Fibroblast of pulmonary artery (primary cell): Measurements from ENCODE around the gene SLC32A1.

Experiments
- DNase-seq: peaks from one replicate; pipeline ENCODE4 v3.0.0-alpha.2; 2010; ENCODE audit warnings: low read depth
- H3K4me3 ChIP-seq: replicated peaks from 2 replicates; pipeline ENCODE4 v1.5.1; 2011; ENCODE audit warnings: low read depth, mild to moderate bottlenecking, control low read depth, low read length, moderate library complexity
- CTCF ChIP-seq: IDR thresholded peaks from 2 replicates; pipeline ENCODE4 v1.5.1; 2011; ENCODE audit warnings: mild to moderate bottlenecking, control low read depth, low read length, inconsistent platforms; ENCODE audit errors: missing control alignments

Gene SLC32A1, protein sequence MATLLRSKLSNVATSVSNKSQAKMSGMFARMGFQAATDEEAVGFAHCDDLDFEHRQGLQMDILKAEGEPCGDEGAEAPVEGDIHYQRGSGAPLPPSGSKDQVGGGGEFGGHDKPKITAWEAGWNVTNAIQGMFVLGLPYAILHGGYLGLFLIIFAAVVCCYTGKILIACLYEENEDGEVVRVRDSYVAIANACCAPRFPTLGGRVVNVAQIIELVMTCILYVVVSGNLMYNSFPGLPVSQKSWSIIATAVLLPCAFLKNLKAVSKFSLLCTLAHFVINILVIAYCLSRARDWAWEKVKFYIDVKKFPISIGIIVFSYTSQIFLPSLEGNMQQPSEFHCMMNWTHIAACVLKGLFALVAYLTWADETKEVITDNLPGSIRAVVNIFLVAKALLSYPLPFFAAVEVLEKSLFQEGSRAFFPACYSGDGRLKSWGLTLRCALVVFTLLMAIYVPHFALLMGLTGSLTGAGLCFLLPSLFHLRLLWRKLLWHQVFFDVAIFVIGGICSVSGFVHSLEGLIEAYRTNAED

DNA sequence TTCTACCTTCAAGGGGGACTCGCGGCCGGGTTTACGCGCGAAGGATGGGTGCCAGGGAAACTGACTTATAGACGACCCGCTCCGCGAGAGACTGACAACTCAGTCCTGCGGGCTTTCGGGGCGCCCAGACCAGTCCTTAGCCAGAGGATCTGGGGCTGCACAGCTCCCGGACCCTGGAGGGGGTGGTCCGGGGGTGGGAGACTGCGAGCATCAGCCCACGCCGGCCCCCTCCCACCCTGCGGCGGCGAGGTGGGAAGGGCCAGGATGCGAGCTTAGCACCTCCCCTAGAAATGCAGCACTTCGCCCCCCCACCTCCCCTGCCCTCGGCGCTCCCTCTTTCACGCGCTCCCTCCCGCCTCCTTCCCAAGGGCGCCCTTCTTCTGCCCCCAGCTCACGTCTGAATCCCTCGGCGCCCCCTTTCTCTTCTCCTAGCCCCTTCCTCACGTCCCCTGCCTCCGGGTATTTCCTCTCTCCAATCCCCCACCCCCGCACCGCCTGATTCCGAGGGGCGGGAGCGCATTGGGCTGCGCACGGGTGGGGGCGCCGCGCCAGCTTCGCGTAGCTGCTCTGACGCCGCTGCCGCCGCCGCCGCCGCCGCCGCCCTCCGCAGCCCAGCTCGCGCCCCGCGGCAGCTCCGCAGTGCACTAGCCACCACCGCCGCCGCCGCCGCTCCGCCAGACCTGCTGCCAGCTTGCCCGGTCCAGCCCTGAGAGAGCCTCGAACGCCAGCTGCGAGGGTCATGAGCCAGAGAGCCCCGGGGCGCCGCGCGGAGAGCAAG, at the start of gene SLC32A1:
TSS of gene SLC32A1 (plus strand) at position 639 of the 778 bp plus-strand sequence. CDS start 239 bp downstream, outside the sequence.
- no peak for DNase-seq
- TF ChIP-seq CTCF, result no peak
- no peak within 1 kb of the TSS for H3K4me3 ChIP-seq

GRCh38 chr20:38674765-38675133, 49.5 kb upstream of the SLC32A1 start:
- no peak for TF ChIP-seq CTCF
- H3K4me3 ChIP-seq, result peak overlapping the region; percentile 64
- no peak for DNase-seq

DNA sequence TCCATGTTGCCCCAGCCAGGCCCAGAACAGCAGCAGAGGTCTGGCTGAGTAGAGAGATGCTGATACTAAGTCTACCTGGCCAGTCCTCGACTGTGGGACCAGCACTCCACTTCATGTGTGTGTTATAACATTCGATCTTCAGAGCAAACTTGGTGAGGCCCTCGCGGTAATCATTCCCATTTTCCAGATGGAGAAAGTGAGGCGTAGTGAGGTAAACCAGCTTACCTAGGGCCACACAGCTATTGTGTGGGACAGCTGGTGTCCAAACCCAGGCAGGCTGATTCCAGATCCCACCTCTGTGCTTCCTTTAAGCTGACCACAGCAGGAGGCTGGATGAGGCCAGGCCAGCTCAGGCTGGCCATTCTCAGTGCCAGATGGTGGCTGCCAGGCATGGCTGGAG, 47.7 kb upstream of the SLC32A1 start:
- TF ChIP-seq CTCF, result no peak
- no peak overlapping the region for H3K4me3 ChIP-seq
- DNase-seq, result no peak

DNA sequence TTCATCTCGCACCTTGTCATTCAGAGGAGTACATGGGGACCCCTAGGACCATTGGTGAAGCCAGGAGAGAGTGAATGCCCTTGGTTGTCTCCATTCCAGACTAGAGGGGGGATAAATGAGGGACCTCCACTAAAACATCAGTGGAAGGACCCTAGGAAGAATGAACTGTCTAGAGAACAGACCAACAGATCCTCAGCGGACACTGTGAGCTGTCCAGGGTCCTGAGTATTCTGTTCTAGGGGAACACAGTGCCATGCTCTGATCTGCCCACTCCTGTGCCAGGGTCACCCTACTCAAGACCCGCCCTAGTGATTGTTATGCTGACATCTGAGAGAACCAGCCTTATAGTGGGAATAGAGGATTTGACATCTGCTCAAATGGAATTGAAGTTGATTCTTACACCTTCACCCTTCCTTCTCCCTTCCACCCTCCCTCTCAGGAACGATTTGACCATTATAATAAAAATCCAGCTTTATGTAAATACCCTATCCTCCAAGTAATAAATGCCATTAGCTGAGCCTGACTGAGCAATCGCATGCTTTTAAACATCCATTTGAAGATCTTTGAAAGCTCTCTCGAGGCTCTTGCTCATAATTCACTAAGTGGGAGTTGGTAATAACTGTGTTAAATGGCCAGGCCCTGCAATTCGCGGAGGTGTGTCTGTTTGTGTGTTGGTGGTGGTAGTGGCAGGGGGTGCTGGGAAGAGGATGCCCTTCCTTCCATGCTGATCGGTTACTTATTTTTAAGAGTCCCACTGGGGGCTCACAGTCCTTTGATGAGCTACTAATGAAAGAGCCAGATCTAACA, 43.6 kb upstream of the SLC32A1 start:
- TF ChIP-seq CTCF, result no peak
- H3K4me3 ChIP-seq, result no peak overlapping the region
- peak; percentile 59 for DNase-seq

DNA sequence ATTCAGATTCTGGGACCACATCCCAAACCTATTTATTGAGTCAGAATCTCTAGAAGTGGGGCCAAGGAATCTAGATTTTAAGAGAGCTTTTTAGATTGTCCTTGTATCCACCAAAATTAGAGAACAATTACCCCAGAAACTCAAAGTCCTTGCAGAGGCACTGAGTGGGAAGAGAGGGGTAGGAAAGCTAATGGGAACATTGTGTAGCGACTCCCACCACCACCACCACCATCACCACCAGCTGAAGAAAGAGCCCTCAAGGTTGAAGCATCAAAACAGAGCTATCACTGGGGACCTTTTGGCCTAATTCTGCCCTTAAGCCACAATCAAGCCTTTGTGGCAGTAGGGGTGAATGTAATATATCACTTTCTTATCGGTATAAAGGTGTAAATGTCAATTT, 39.0 kb upstream of the SLC32A1 start:
- H3K4me3 ChIP-seq, result no peak overlapping the region
- DNase-seq, result no peak
- no peak for TF ChIP-seq CTCF

- no peak overlapping the region for H3K4me3 ChIP-seq
- peak; percentile 68 for DNase-seq
- TF ChIP-seq CTCF, result no peak
Measured at GRCh38 chr20:38685853-38686473, 38.3 kb upstream of the SLC32A1 start.
